Kidney (tissue), 14 donors: Measurements from ENCODE around the gene FUBP3. TPM values are rescaled to one million over a fixed set of nuclear protein-coding genes. Genes with fewer than 3 reads are reported as not detected.

Source experiments
- DNase-seq, 5 donors: peaks; one replicate each; pipeline ENCODE4 v3.0.0-alpha.2; 2013 to 2020
- FAIRE-seq: peaks from 2 replicates; lab custom pipeline; 2012; peaks lifted over from hg19 to GRCh38; lab: Jason Lieb, UNC
- H3K27ac ChIP-seq, 2 donors: one replicate each; pipeline ENCODE4 v1.7.0; 2013; ENCODE audit warnings: low read depth in 2 of 2, low read length in 2 of 2, inconsistent platforms in 1 of 2
- H3K27me3 ChIP-seq: one replicate; pipeline ENCODE4 v1.7.1; 2013; ENCODE audit warnings: low read length, inconsistent platforms; ENCODE audit not compliant: control insufficient read depth, insufficient read depth
- H3K36me3 ChIP-seq, 3 donors: one replicate each; pipeline versions ENCODE4 v1.7.0 to v1.7.1; 2013; ENCODE audit warnings: low read length in 3 of 3, control low read depth in 1 of 3, inconsistent platforms in 1 of 3; ENCODE audit not compliant: insufficient read depth in 3 of 3, control insufficient read depth in 2 of 3
- H3K4me1 ChIP-seq, 3 donors: one replicate each; pipeline versions ENCODE4 v1.7.0 to v1.7.1; 2013; ENCODE audit warnings: low read length in 3 of 3, inconsistent platforms in 1 of 3, low read depth in 1 of 3; ENCODE audit not compliant: control insufficient read depth in 2 of 3, insufficient read depth in 2 of 3
- H3K4me3 ChIP-seq, 3 donors: one replicate each; pipeline versions ENCODE4 v1.7.0 to v1.8.1; 2013; ENCODE audit warnings: low read length in 3 of 3, control low read depth in 1 of 3, inconsistent platforms in 1 of 3
- H3K9ac ChIP-seq, 3 donors: one replicate each; pipeline versions ENCODE4 v1.7.0 to v1.7.1; 2013; ENCODE audit warnings: low read length in 3 of 3, control low read depth in 1 of 3, inconsistent platforms in 1 of 3
- H3K9me3 ChIP-seq, 3 donors: one replicate each; pipeline versions ENCODE4 v1.7.0 to v1.7.1; 2013; ENCODE audit warnings: low read length in 3 of 3, control low read depth in 1 of 3, inconsistent platforms in 1 of 3; ENCODE audit not compliant: control insufficient read depth in 2 of 3, insufficient read depth in 1 of 3
- CTCF ChIP-seq: IDR thresholded peaks from 3 replicates; pipeline ENCODE4 v1.5.1; 2012; ENCODE audit warnings: mild to moderate bottlenecking, moderate library complexity, borderline replicate concordance; ENCODE audit not compliant: insufficient read depth; ENCODE audit errors: extremely low read depth
- intact Hi-C: fragments of 100-400 bp; cut with DNase I; formaldehyde crosslinking; loops from one replicate; pipeline ENCODE4 v1.11.1; 2022
- polyA plus RNA-seq: library from polyadenylated mRNA; stranded (reverse); fragments of 350-450 nt; fragmentation: Illumina TruSeq; extraction: RNeasy Lipid Tissue Mini Kit (QIAGEN cat#74804); gene quantifications from one replicate; pipeline ENCODE4 v1.2.3, GENCODE V29; 2014; ENCODE audit warnings: low read depth, low replicate concordance; ENCODE audit not compliant: insufficient read depth
- total RNA-seq: library from RNA; stranded (reverse); fragmentation: NEBNext Ultra II Directional; extraction: Animal tissue kit (Norgen Biotek cat#: 25700); gene quantifications from one replicate; pipeline ENCODE4 v1.2.1, GENCODE V29; 2021
- donor health status: control.
- donor health status: control.
- donor health status: control.
- donor health status: control.
- donor health status: control.
- donor health status: DM: yes; HTN: yes; CAD: no.
- donor health status: Normal renal cell carcinoma (clear cell type).

The FUBP3 gene
- total and polyA plus RNA-seq, 2 donors from 2014 or later: 19.4 to 44.1 TPM

DNA sequence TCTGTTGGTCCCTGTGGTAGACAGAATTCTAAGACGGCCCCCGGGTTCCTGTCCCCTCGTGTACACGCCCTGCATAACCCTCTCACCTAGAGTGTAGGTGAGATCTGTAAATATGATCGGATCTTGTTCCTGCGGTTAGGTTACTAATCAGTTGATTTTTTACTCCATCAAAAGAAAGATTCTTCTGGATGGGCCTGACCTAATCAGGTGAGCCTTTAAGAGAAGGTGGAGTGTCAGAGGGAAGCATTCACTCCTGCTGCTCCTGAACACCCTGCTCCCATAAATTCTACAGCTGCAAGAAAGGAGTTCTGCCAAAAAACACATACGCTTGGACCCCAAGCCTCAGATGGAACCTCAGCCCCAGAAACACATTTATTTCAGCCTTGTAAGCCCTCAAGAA lies 15.6 kb upstream of the FUBP3 start:
- TF ChIP-seq CTCF: no peak
- intact Hi-C loops: no loop called here
- FAIRE-seq (no peak), DNase-seq (no peak)
- Histone ChIP-seq H3K9me3 (no peaks in the 10 kb centered on the region), H3K4me3 (no peak overlapping the region), H3K27me3 (no peaks in the 10 kb centered on the region), H3K27ac (no peak overlapping the region), H3K9ac (no peak overlapping the region), H3K36me3 (no peaks in the 10 kb centered on the region), H3K4me1 (no peaks in the 10 kb centered on the region)

- intact Hi-C loops: no loop called here
- Histone ChIP-seq H3K4me3 (no peak overlapping the region), H3K27me3 (no peaks in the 10 kb centered on the region), H3K36me3 (no peaks in the 10 kb centered on the region), H3K27ac (no peak overlapping the region), H3K4me1 (no peaks in the 10 kb centered on the region), H3K9me3 (no peaks in the 10 kb centered on the region), H3K9ac (no peak overlapping the region)
- no peak for FAIRE-seq
- TF ChIP-seq CTCF: no peak
- DNase-seq: no peak
These were observed 13.6 kb upstream of the FUBP3 start for GRCh38 chr9:130565792-130566191.

- DNase-seq (no peak), FAIRE-seq (no peak)
- Histone ChIP-seq H3K9ac (no peak overlapping the region), H3K36me3 (no peaks in the 10 kb centered on the region), H3K27me3 (no peaks in the 10 kb centered on the region), H3K27ac (no peak overlapping the region), H3K9me3 (no peaks in the 10 kb centered on the region), H3K4me3 (no peak overlapping the region), H3K4me1 (no peaks in the 10 kb centered on the region)
- intact Hi-C loops: no loop called here
- TF ChIP-seq CTCF: no peak
These were observed 9.2 kb upstream of the FUBP3 start for GRCh38 chr9:130570208-130570607.

DNA sequence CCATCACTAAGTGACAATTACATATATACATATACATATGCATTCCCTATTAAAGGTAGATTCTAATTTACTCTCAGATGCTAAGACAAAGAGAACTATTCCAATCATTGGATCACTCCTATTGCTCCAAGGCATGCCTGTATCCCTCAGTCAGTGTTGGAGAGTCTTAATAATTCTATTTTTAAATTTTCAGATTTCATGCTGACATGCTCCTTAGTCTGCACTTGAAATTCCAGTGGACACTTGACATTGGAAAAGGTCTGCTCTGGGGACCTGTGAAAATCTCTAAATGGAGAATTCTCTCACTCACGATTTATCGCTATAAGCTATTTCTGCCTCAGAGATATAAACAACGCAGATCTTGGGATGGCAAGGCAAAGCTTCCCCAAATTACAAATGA lies 3.9 kb upstream of the FUBP3 start:
- FAIRE-seq (no peak), DNase-seq (no peak)
- Histone ChIP-seq H3K27ac (no peak overlapping the region), H3K36me3 (no peaks in the 10 kb centered on the region), H3K4me3 (no peak overlapping the region), H3K27me3 (no peaks in the 10 kb centered on the region), H3K9ac (no peak overlapping the region), H3K4me1 (peaks cover 4 to 8% (median 4%) of the 10 kb centered on the region in 3 donors), H3K9me3 (no peaks in the 10 kb centered on the region)
- no peak for TF ChIP-seq CTCF
- intact Hi-C loops: no loop called here
